Measurements from ENCODE around the gene BOD1L1.
A peak's percentile ranks its signal among the peaks of the same experiment; 100 is the strongest.
"Not testable (repeated sequence)": the region's sequence is repeated elsewhere in the genome, so short reads cannot be mapped to it uniquely, and the experiment has no call there.

Gene BOD1L1

GRCh38 chr4:13618212-13618806 is 9.2 kb downstream of the BOD1L1 start:
- FAIRE-seq: no peak

- FAIRE-seq: no peak
These were observed 9.7 kb downstream of the BOD1L1 start for GRCh38 chr4:13617801-13618200.

- FAIRE-seq: no peak
These were observed 10.9 kb downstream of the BOD1L1 start for GRCh38 chr4:13616597-13616996.

- no peak for FAIRE-seq
These were observed 12.4 kb downstream of the BOD1L1 start for GRCh38 chr4:13615161-13615560.

- FAIRE-seq: no peak
These were observed 15.0 kb downstream of the BOD1L1 start for GRCh38 chr4:13612569-13612968.

- FAIRE-seq: peak; percentile 84
These were observed 16.2 kb downstream of the BOD1L1 start for GRCh38 chr4:13611283-13611842.

- FAIRE-seq: no peak
These were observed 22.2 kb downstream of the BOD1L1 start for GRCh38 chr4:13605330-13605729.

GRCh38 chr4:13601848-13602247 is 25.7 kb downstream of the BOD1L1 start:
- FAIRE-seq: no peak

- no peak for FAIRE-seq
These were observed 26.5 kb downstream of the BOD1L1 start for GRCh38 chr4:13601048-13601447.

- FAIRE-seq: no peak
These were observed 28.4 kb downstream of the BOD1L1 start for GRCh38 chr4:13599159-13599558.

- FAIRE-seq: no peak
These were observed 29.9 kb downstream of the BOD1L1 start for GRCh38 chr4:13597604-13598003.

GRCh38 chr4:13597141-13597540 is 30.4 kb downstream of the BOD1L1 start:
- FAIRE-seq: no peak

- FAIRE-seq: peak; percentile 21
These were observed 35.3 kb downstream of the BOD1L1 start for GRCh38 chr4:13592220-13592619.

GRCh38 chr4:13590766-13591165 is 36.8 kb downstream of the BOD1L1 start:
- FAIRE-seq: no peak

- no peak for FAIRE-seq
These were observed 38.6 kb downstream of the BOD1L1 start for GRCh38 chr4:13588954-13589353.

- FAIRE-seq: no peak
These were observed 43.0 kb downstream of the BOD1L1 start for GRCh38 chr4:13584481-13584880.

- no peak for FAIRE-seq
These were observed 47.5 kb downstream of the BOD1L1 start for GRCh38 chr4:13580036-13580435.

GRCh38 chr4:13577660-13578059 is 49.9 kb downstream of the BOD1L1 start:
- FAIRE-seq: no peak

GRCh38 chr4:13570916-13571315 is 56.6 kb downstream of the BOD1L1 start:
- no peak for FAIRE-seq

- no peak for FAIRE-seq
These were observed 60.4 kb downstream of the BOD1L1 start for GRCh38 chr4:13567125-13567524.

- no peak for FAIRE-seq
These were observed 64.6 kb downstream of the BOD1L1 start for GRCh38 chr4:13562876-13563275.

- no peak for FAIRE-seq
These were observed 65.9 kb downstream of the BOD1L1 start for GRCh38 chr4:13561673-13562072.

GRCh38 chr4:13560111-13560510 is 67.4 kb downstream of the BOD1L1 start:
- FAIRE-seq: not testable (repeated sequence)

GRCh38 chr4:13559413-13559812 is 68.1 kb downstream of the BOD1L1 start:
- FAIRE-seq: no peak

- FAIRE-seq: no peak
These were observed 68.6 kb downstream of the BOD1L1 start for GRCh38 chr4:13558881-13559280.
